WTC11 (cell line): ENCODE results near the gene B3GNT9.

Experiments used
- CBFB ChIP-seq: sonication (generic); formaldehyde crosslinking; IDR thresholded peaks from 2 replicates; pipeline ENCODE4 v1.8.1; 2022; ENCODE audit warnings: mild to moderate bottlenecking, low read depth, missing genetic modification reagents
- CREM ChIP-seq: sonication (generic); formaldehyde crosslinking; IDR thresholded peaks from 2 replicates; pipeline ENCODE4 v1.8.1; 2022; ENCODE audit warnings: mild to moderate bottlenecking, missing genetic modification reagents, moderate library complexity
- IRF2 ChIP-seq: sonication (generic); formaldehyde crosslinking; IDR thresholded peaks from 2 replicates; pipeline ENCODE4 v1.8.0; 2022; ENCODE audit warnings: low read depth, missing genetic modification reagents, borderline replicate concordance
- JUN ChIP-seq: sonication (generic); formaldehyde crosslinking; IDR thresholded peaks from 2 replicates; pipeline ENCODE4 v1.8.0; 2023; ENCODE audit warnings: mild to moderate bottlenecking, missing genetic modification reagents
- MXD4 ChIP-seq: fragments of 250-450 bp; sonication (Bioruptor Pico); IDR thresholded peaks from 2 replicates; pipeline ENCODE4 v1.8.0; 2021; ENCODE audit warnings: mild to moderate bottlenecking, moderate library complexity, borderline replicate concordance
- NR2C2 ChIP-seq: sonication (generic); formaldehyde crosslinking; IDR thresholded peaks from 2 replicates; pipeline ENCODE4 v1.8.0; 2022; ENCODE audit warnings: mild to moderate bottlenecking, missing genetic modification reagents
- OVOL2 ChIP-seq: fragments of 250-450 bp; sonication (Bioruptor Pico); IDR thresholded peaks from 2 replicates; pipeline ENCODE4 v1.9.0; 2021; ENCODE audit warnings: mild to moderate bottlenecking, borderline replicate concordance
- SP1 ChIP-seq: sonication (generic); formaldehyde crosslinking; conservative IDR thresholded peaks from 2 replicates; pipeline ENCODE4 v1.8.1; 2022; ENCODE audit warnings: missing genetic modification reagents
- ZNF121 ChIP-seq: sonication (generic); formaldehyde crosslinking; IDR thresholded peaks from 2 replicates; pipeline ENCODE4 v1.8.0; 2023; ENCODE audit warnings: missing genetic modification reagents
- TF ChIP-seq, protein P1 (sequence below): fragments of 200-600 bp; IDR thresholded peaks from 2 replicates; pipeline ENCODE4 v1.8.0; 2022; ENCODE audit warnings: antibody characterized with exemption
- TF ChIP-seq, protein P2 (sequence below): sonication (generic); formaldehyde crosslinking; IDR thresholded peaks from 2 replicates; pipeline ENCODE4 v1.8.1; 2023; ENCODE audit warnings: mild to moderate bottlenecking, missing genetic modification reagents, moderate library complexity
- TF ChIP-seq, protein P3 (sequence below): sonication (generic); formaldehyde crosslinking; IDR thresholded peaks from 2 replicates; pipeline ENCODE4 v1.8.1; 2023; ENCODE audit warnings: mild to moderate bottlenecking, missing genetic modification reagents

DNA sequence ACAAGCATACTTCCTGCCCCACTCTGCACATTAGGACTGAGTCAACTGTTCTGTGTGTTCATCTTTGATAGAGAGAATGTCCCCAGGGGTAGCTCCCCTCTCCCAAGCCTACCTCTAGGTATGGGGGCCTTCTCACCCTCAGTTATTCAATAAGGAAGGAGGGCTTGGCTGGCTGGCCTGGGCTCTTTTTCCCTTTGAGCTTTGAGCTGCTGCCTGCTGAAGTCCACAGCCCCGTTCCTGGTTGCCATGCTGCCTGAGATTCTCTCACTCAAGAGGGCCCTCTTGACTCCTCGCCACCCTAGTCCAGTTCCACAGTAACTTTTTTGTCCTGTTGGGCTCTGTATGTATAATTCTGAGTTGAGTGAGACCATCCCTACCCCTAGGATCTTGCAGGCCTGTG, 5.1 kb downstream of the B3GNT9 start:
- TF ChIP-seq, protein P1, sequence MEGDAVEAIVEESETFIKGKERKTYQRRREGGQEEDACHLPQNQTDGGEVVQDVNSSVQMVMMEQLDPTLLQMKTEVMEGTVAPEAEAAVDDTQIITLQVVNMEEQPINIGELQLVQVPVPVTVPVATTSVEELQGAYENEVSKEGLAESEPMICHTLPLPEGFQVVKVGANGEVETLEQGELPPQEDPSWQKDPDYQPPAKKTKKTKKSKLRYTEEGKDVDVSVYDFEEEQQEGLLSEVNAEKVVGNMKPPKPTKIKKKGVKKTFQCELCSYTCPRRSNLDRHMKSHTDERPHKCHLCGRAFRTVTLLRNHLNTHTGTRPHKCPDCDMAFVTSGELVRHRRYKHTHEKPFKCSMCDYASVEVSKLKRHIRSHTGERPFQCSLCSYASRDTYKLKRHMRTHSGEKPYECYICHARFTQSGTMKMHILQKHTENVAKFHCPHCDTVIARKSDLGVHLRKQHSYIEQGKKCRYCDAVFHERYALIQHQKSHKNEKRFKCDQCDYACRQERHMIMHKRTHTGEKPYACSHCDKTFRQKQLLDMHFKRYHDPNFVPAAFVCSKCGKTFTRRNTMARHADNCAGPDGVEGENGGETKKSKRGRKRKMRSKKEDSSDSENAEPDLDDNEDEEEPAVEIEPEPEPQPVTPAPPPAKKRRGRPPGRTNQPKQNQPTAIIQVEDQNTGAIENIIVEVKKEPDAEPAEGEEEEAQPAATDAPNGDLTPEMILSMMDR: no peak
- TF ChIP-seq IRF2: no peak
- TF ChIP-seq ZNF121: no peak
- TF ChIP-seq, protein P2, sequence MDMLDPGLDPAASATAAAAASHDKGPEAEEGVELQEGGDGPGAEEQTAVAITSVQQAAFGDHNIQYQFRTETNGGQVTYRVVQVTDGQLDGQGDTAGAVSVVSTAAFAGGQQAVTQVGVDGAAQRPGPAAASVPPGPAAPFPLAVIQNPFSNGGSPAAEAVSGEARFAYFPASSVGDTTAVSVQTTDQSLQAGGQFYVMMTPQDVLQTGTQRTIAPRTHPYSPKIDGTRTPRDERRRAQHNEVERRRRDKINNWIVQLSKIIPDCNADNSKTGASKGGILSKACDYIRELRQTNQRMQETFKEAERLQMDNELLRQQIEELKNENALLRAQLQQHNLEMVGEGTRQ (CRISPR knock-in tag): no peak
- TF ChIP-seq CBFB (CRISPR knock-in tag): no peak
- no peak for TF ChIP-seq SP1 (CRISPR knock-in tag)
- no peak for TF ChIP-seq CREM (CRISPR knock-in tag)
- no peak for TF ChIP-seq JUN (CRISPR knock-in tag)
- no peak for TF ChIP-seq OVOL2 (CRISPR knock-in tag)
- no peak for TF ChIP-seq MXD4 (CRISPR knock-in tag)
- TF ChIP-seq, protein P3, sequence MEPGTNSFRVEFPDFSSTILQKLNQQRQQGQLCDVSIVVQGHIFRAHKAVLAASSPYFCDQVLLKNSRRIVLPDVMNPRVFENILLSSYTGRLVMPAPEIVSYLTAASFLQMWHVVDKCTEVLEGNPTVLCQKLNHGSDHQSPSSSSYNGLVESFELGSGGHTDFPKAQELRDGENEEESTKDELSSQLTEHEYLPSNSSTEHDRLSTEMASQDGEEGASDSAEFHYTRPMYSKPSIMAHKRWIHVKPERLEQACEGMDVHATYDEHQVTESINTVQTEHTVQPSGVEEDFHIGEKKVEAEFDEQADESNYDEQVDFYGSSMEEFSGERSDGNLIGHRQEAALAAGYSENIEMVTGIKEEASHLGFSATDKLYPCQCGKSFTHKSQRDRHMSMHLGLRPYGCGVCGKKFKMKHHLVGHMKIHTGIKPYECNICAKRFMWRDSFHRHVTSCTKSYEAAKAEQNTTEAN (CRISPR knock-in tag): no peak
- no peak for TF ChIP-seq NR2C2 (CRISPR knock-in tag)
